Fibroblast of skin of scalp (primary cell): ENCODE results near the gene COX20.

Experiments used
- DNase-seq: peaks from one replicate; pipeline ENCODE4 v3.0.0-alpha.2; 2013

COX20 gene

GRCh38 chr1:244881552-244882280 lies 46.3 kb downstream of the COX20 start:
- DNase-seq: no peak

- DNase-seq: no peak
Measured at GRCh38 chr1:244887281-244887680, 51.8 kb downstream of the COX20 start.

- no peak for DNase-seq
Measured at GRCh38 chr1:244893836-244894235, 58.4 kb downstream of the COX20 start.
